Stimulated activated CD4-positive, alpha-beta T cell treated with anti-CD3 and anti-CD28 coated beads, TNF-alpha, amount 100 ng/mL, for 24 hours (primary cell): ENCODE measurements around the gene ABCF3.

ENCODE experiments used
- DNase-seq, 3 experiments: peaks; one replicate each; pipeline ENCODE4 v3.0.0-alpha.2; 2020; ENCODE audit warnings: low read depth in 3 of 3

The ABCF3 gene

GRCh38 chr3:184185461-184186183 is 377 bp upstream of the ABCF3 start:
- peak; percentile 98 to 99 (median 99) for DNase-seq

GRCh38 chr3:184186902-184187207 is 856 bp downstream of the ABCF3 start:
- no peak for DNase-seq

- no peak for DNase-seq
Measured at GRCh38 chr3:184188080-184188479, 2.1 kb downstream of the ABCF3 start.

- DNase-seq: no peak
Measured at GRCh38 chr3:184189421-184189820, 3.4 kb downstream of the ABCF3 start.

- DNase-seq: no peak
Measured at GRCh38 chr3:184192889-184193288, 6.9 kb downstream of the ABCF3 start.

GRCh38 chr3:184193991-184194539 is 8.1 kb downstream of the ABCF3 start:
- DNase-seq: no peak

- DNase-seq: no peak
Measured at GRCh38 chr3:184196536-184196935, 10.5 kb downstream of the ABCF3 start.

GRCh38 chr3:184198509-184198908 is 12.5 kb downstream of the ABCF3 start:
- no peak for DNase-seq

- DNase-seq: no peak
Measured at GRCh38 chr3:184200825-184201224, 14.8 kb downstream of the ABCF3 start.

GRCh38 chr3:184203526-184203925 is 17.5 kb downstream of the ABCF3 start:
- no peak for DNase-seq

- DNase-seq: no peak
Measured at GRCh38 chr3:184209146-184209923, 23.3 kb downstream of the ABCF3 start.

GRCh38 chr3:184211297-184211696 is 25.3 kb downstream of the ABCF3 start:
- DNase-seq: no peak

GRCh38 chr3:184211718-184212117 is 25.7 kb downstream of the ABCF3 start:
- no peak for DNase-seq

GRCh38 chr3:184218814-184219213 is 32.8 kb downstream of the ABCF3 start:
- DNase-seq: no peak

GRCh38 chr3:184222521-184222920 is 36.5 kb downstream of the ABCF3 start:
- no peak for DNase-seq

GRCh38 chr3:184223946-184224345 is 37.9 kb downstream of the ABCF3 start:
- DNase-seq: no peak

- peak; percentile 22 to 51 (median 22) for DNase-seq
Measured at GRCh38 chr3:184227481-184227935, 41.5 kb downstream of the ABCF3 start.

GRCh38 chr3:184228376-184229137 is 42.6 kb downstream of the ABCF3 start:
- no peak for DNase-seq

- peak; percentile 35 to 65 (median 53) for DNase-seq
Measured at GRCh38 chr3:184229394-184230080, 43.5 kb downstream of the ABCF3 start, which contains the start of gene VWA5B2. Gene VWA5B2 (plus strand): TSS chr3:184229585. CDS start chr3:184230529, 944 bp downstream.

GRCh38 chr3:184230081-184230602 is 44.1 kb downstream of the ABCF3 start:
- no peak for DNase-seq
